Nephron (organoid): ENCODE data around the gene RBM15B.
A peak's percentile ranks its signal among the peaks of the same experiment; 100 is the strongest.
"Not testable (repeated sequence)": the region's sequence is repeated elsewhere in the genome, so short reads cannot be mapped to it uniquely, and the experiment has no call there.

Experiments used
- H3K27ac Mint-ChIP-seq, 3 experiments: 2 replicates each; pipeline ENCODE4 v1.8.0; 2020; ENCODE audit warnings: mixed read lengths in 3 of 3, mild to moderate bottlenecking in 2 of 3, moderate library complexity in 1 of 3
- H3K27me3 Mint-ChIP-seq: 2 replicates; pipeline ENCODE4 v1.8.0; 2021; ENCODE audit warnings: low read depth, mild to moderate bottlenecking, moderate library complexity, mixed read lengths
- H3K36me3 Mint-ChIP-seq: 2 replicates; pipeline ENCODE4 v1.8.0; 2020; ENCODE audit warnings: low read depth, mixed read lengths
- H3K4me1 Mint-ChIP-seq: 2 replicates; pipeline ENCODE4 v1.8.0; 2020; ENCODE audit warnings: mixed read lengths
- H3K4me3 Mint-ChIP-seq, 3 experiments: 2 replicates each; pipeline ENCODE4 v1.8.0; 2020; ENCODE audit warnings: mild to moderate bottlenecking in 3 of 3, mixed read lengths in 3 of 3, moderate library complexity in 2 of 3
- H3K9me3 Mint-ChIP-seq: 2 replicates; pipeline ENCODE4 v1.8.0; 2020; ENCODE audit warnings: mixed read lengths
- TF ChIP-seq, protein P1 (sequence below), 3 experiments: fragments of 200-600 bp; sonication (generic); IDR thresholded peaks; one replicate each; pipeline ENCODE4 v1.5.0; 2021; ENCODE audit warnings: antibody characterized with exemption in 3 of 3; ENCODE audit not compliant: unreplicated experiment in 3 of 3

The RBM15B gene

DNA sequence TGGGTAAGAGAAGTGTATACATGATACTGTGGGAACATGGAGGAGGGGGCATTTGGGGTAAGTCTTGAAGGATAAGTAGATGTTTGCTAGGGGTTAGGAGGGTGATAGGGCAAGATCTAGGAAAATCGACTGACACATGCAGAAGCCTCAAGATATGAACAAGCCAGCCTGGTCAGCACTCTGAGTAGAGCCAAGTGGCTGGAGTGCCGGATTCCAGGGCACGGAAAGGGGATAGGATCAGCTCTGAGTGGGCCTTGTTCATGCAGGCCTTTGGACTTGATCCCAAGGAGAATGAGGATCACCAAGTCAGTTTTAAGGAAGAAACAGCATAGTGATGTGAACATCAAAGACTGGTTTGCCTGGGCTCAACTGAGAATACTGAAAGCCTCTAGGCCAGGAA is 30.3 kb upstream of the RBM15B start:
- H3K36me3 Mint-ChIP-seq = no peaks in the 10 kb centered on the region
- no peaks in the 10 kb centered on the region for H3K27me3 Mint-ChIP-seq
- TF ChIP-seq, protein P1, sequence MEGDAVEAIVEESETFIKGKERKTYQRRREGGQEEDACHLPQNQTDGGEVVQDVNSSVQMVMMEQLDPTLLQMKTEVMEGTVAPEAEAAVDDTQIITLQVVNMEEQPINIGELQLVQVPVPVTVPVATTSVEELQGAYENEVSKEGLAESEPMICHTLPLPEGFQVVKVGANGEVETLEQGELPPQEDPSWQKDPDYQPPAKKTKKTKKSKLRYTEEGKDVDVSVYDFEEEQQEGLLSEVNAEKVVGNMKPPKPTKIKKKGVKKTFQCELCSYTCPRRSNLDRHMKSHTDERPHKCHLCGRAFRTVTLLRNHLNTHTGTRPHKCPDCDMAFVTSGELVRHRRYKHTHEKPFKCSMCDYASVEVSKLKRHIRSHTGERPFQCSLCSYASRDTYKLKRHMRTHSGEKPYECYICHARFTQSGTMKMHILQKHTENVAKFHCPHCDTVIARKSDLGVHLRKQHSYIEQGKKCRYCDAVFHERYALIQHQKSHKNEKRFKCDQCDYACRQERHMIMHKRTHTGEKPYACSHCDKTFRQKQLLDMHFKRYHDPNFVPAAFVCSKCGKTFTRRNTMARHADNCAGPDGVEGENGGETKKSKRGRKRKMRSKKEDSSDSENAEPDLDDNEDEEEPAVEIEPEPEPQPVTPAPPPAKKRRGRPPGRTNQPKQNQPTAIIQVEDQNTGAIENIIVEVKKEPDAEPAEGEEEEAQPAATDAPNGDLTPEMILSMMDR (IDR thresholded peaks at IDR 0.05; ENCODE audit: unreplicated experiment in 3 of 3) = no peak
- H3K9me3 Mint-ChIP-seq = peaks cover 7% of the 10 kb centered on the region
- no peak overlapping the region for H3K4me3 Mint-ChIP-seq
- H3K27ac Mint-ChIP-seq = no peak overlapping the region
- H3K4me1 Mint-ChIP-seq = no peaks in the 10 kb centered on the region

DNA sequence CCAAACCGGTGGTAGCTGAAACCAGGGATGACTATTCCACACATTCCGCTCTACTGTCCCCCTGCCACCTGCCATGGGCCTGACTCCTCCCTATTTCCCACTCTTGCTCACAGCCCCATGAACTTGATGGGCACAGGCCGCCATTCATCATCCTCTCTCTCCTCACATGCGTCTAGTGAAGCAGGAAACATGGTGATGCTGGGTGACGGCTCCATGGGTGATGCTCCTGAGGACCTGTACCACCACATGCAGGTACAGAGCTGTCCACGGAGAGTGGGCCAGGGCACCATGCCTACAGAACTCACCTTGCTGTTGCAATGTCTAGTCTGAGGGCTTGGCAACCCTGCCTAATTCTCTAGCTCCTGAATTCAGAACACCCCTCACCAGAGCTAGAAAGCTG is 29.3 kb upstream of the RBM15B start:
- Mint-ChIP-seq H3K4me1 (no peaks in the 10 kb centered on the region), H3K27me3 (no peaks in the 10 kb centered on the region), H3K4me3 (no peak overlapping the region), H3K36me3 (no peaks in the 10 kb centered on the region), H3K9me3 (peaks cover 10% of the 10 kb centered on the region), H3K27ac (no peak overlapping the region)
- TF ChIP-seq, protein P1 (IDR thresholded peaks at IDR 0.05; ENCODE audit: unreplicated experiment in 3 of 3) = no peak

DNA sequence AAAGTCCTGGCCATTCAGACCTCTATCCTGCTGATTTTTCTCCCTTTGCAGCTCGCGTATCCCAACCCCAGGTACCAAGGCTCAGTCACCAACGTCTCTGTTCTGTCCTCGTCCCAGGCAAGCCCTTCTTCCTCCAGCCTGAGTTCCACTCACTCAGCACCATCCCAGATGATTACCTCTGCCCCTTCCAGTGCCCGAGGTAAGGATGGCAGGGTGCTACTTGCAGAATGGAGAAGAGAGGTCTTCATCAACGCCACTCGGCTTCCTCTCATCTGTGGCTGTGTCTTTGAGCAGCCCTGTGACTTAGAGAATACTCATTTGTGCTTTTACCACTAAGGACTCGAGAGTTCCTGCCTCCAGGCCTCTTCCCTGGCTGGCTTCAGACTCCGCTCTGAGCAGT is 28.6 kb upstream of the RBM15B start:
- Mint-ChIP-seq H3K27ac (no peak overlapping the region), H3K4me3 (no peak overlapping the region), H3K9me3 (peaks cover 14% of the 10 kb centered on the region), H3K36me3 (no peaks in the 10 kb centered on the region), H3K4me1 (no peaks in the 10 kb centered on the region), H3K27me3 (peaks cover 3% of the 10 kb centered on the region)
- TF ChIP-seq, protein P1 (IDR thresholded peaks at IDR 0.05; ENCODE audit: unreplicated experiment in 3 of 3) = no peak

DNA sequence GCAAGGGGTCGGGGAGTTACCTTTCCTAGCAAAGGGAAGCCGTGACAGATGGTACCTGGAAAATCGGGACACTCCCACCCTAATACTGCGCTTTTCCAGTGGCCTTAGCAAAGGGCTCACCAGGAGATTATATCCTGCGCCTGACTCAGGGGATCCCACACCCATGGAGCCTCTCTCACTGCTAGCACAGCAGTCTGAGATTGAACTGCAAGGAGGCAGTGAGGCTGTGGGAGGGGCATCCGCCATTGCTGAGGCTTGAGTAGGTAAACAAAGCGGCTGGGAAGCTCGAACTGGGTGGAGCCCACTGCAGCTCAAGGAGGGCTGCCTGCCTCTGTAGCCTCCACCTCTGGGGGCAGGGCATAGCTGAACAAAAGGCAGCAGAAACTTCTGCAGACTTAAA is 22.8 kb upstream of the RBM15B start:
- Mint-ChIP-seq H3K9me3 (peaks cover 12% of the 10 kb centered on the region), H3K27me3 (peaks cover 14% of the 10 kb centered on the region)
- not testable (repeated sequence) for H3K27ac Mint-ChIP-seq, H3K4me1 Mint-ChIP-seq, H3K36me3 Mint-ChIP-seq, H3K4me3 Mint-ChIP-seq

DNA sequence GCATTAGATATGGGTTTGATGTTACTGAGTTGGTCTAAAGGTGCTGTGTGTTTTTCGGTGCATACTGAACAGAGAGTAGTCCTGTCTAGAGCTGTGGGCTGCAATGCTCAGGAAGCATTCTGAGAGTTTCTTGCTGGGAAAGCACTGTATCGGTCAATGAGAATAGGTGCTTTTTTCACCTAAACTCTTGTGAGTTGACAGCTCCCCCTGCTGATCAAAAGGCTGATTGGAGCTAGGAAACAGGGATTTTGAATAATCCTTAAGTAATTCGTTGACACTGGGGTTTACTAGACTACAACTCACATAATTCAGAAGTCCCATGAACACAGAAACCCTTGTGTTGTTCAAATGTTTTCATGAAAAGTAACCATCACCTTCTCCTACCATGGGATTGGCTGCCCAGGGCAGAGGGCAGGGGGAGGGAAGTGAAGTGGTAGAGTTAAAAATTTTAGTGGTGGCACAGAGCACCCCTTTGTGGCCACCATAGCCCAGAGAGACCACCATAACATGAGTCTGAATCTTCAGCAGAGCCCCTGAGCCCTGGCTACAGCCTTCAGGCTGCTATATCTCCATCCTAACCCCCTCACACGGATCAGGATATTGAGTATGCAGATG is 19.0 kb upstream of the RBM15B start:
- H3K36me3 Mint-ChIP-seq = no peaks in the 10 kb centered on the region
- no peak overlapping the region for H3K4me3 Mint-ChIP-seq
- H3K4me1 Mint-ChIP-seq = no peaks in the 10 kb centered on the region
- peaks cover 4% of the 10 kb centered on the region for H3K9me3 Mint-ChIP-seq
- TF ChIP-seq, protein P1 (IDR thresholded peaks at IDR 0.05; ENCODE audit: unreplicated experiment in 3 of 3) = peak; percentile 62 to 79 (median 78)
- H3K27ac Mint-ChIP-seq = no peak overlapping the region
- H3K27me3 Mint-ChIP-seq = peaks cover 14% of the 10 kb centered on the region

DNA sequence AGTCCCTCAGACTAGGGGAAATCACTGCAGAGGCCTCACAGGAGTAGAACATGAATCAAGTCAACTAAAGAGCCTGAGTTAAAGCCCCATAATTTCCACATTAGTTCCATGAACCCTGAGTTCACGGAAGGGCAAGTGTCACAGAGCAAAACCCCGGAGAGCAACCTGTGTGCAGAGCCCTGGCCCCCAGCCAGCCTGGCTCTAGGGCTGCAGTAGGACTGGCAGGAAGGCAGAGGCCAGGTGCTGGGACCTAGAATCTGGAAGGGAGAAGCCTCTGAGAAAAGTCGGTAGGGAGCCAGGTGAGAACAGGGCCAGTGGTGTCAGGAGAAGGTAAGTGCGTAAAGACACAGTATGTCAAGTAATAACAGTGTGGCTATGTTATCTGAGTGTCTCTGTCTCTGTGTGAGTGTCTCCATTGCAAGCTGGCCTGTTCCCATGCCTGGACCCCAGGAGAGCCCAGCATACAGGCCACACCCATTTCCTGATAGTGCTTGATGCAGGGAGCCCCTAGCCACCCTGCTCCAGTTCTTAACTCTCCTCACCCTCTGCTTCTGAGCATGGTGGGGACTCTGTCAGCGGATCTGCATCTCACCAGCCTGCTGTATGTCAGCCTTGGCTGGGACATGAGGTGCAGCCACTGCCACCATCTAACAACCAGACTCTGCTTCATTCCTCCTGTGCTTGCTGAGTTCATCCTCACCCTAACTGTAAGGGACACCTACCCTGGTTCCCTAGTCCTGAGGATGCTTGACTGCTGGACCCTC is 17.2 kb upstream of the RBM15B start:
- Mint-ChIP-seq H3K27me3 (peaks cover 15% of the 10 kb centered on the region), H3K27ac (no peak overlapping the region), H3K9me3 (no peaks in the 10 kb centered on the region), H3K4me1 (peaks cover 1% of the 10 kb centered on the region), H3K36me3 (no peaks in the 10 kb centered on the region), H3K4me3 (no peak overlapping the region)
- TF ChIP-seq, protein P1 (IDR thresholded peaks at IDR 0.05; ENCODE audit: unreplicated experiment in 3 of 3) = no peak
